Mononuclear cell (primary cell): Measurements from ENCODE around the gene BACE2. TPM values are rescaled to one million over a fixed set of nuclear protein-coding genes. Genes with fewer than 3 reads are reported as not detected.
"Not testable (repeated sequence)": the region's sequence is repeated elsewhere in the genome, so short reads cannot be mapped to it uniquely, and the experiment has no call there.

Experiments used
- H3K27me3 ChIP-seq: 2 replicates; pipeline ENCODE4 v1.6.0; 2011; ENCODE audit warnings: low read length, control low read depth; ENCODE audit not compliant: insufficient read depth
- H3K4me1 ChIP-seq: 2 replicates; pipeline ENCODE4 v1.5.1; 2011; ENCODE audit warnings: mild to moderate bottlenecking, low read length, control low read depth; ENCODE audit not compliant: insufficient read depth
- H3K4me3 ChIP-seq: 2 replicates; pipeline ENCODE4 v1.5.1; 2011; ENCODE audit warnings: mild to moderate bottlenecking, low read length, moderate library complexity
- H3K9me3 ChIP-seq: 2 replicates; pipeline ENCODE4 v1.5.1; 2011; ENCODE audit warnings: low read depth, mild to moderate bottlenecking, control low read depth, low read length
- total RNA-seq: library from RNA; depleted of rRNA; stranded (reverse); fragments of >200 nt; gene quantifications from one replicate; pipeline ENCODE4 v1.2.3, GENCODE V29; 2012

The BACE2 gene
- total RNA-seq, 1 donor, result 2.3 TPM

GRCh38 chr21:41245509-41246135 is 77.7 kb downstream of the BACE2 start:
- no peak overlapping the region for H3K4me3 ChIP-seq

GRCh38 chr21:41246808-41247207 is 78.8 kb downstream of the BACE2 start:
- Histone ChIP-seq H3K4me1 (no peaks in the 10 kb centered on the region), H3K9me3 (no peaks in the 10 kb centered on the region), H3K4me3 (no peak overlapping the region), H3K27me3 (no peaks in the 10 kb centered on the region)

More at GRCh38 chr21:41245509-41246135, 77.7 kb downstream of the BACE2 start:
- H3K27me3 ChIP-seq, result no peaks in the 10 kb centered on the region
- H3K9me3 ChIP-seq, result no peaks in the 10 kb centered on the region
- no peaks in the 10 kb centered on the region for H3K4me1 ChIP-seq

- Histone ChIP-seq H3K27me3 (no peaks in the 10 kb centered on the region), H3K9me3 (no peaks in the 10 kb centered on the region), H3K4me1 (no peaks in the 10 kb centered on the region), H3K4me3 (no peak overlapping the region)
Measured at GRCh38 chr21:41247561-41248545, 79.9 kb downstream of the BACE2 start.

GRCh38 chr21:41249476-41249875 is 81.5 kb downstream of the BACE2 start:
- Histone ChIP-seq H3K27me3 (no peaks in the 10 kb centered on the region), H3K4me1 (no peaks in the 10 kb centered on the region), H3K9me3 (no peaks in the 10 kb centered on the region), H3K4me3 (no peak overlapping the region)

GRCh38 chr21:41250519-41250918 is 82.6 kb downstream of the BACE2 start:
- H3K4me1 ChIP-seq, result no peaks in the 10 kb centered on the region
- H3K4me3 ChIP-seq, result no peak overlapping the region
- no peaks in the 10 kb centered on the region for H3K27me3 ChIP-seq
- no peaks in the 10 kb centered on the region for H3K9me3 ChIP-seq

- no peaks in the 10 kb centered on the region for H3K4me1 ChIP-seq
- no peaks in the 10 kb centered on the region for H3K9me3 ChIP-seq
- no peaks in the 10 kb centered on the region for H3K27me3 ChIP-seq
- no peak overlapping the region for H3K4me3 ChIP-seq
Measured at GRCh38 chr21:41251961-41252642, 84.1 kb downstream of the BACE2 start.

- H3K9me3 ChIP-seq, result no peaks in the 10 kb centered on the region
Measured at GRCh38 chr21:41254090-41254700, 86.2 kb downstream of the BACE2 start.

GRCh38 chr21:41255190-41255589 is 87.2 kb downstream of the BACE2 start:
- Histone ChIP-seq H3K9me3 (no peaks in the 10 kb centered on the region), H3K4me3 (no peak overlapping the region)

More at GRCh38 chr21:41254090-41254700, 86.2 kb downstream of the BACE2 start:
- no peaks in the 10 kb centered on the region for H3K27me3 ChIP-seq
- no peaks in the 10 kb centered on the region for H3K4me1 ChIP-seq
- H3K4me3 ChIP-seq, result no peak overlapping the region

GRCh38 chr21:41256231-41256630 is 88.3 kb downstream of the BACE2 start:
- H3K9me3 ChIP-seq, H3K4me1 ChIP-seq, H3K4me3 ChIP-seq, H3K27me3 ChIP-seq: not testable (repeated sequence)

More at GRCh38 chr21:41255190-41255589, 87.2 kb downstream of the BACE2 start:
- H3K4me1 ChIP-seq, result no peaks in the 10 kb centered on the region
- H3K27me3 ChIP-seq, result no peaks in the 10 kb centered on the region

- no peak overlapping the region for H3K4me3 ChIP-seq
- no peaks in the 10 kb centered on the region for H3K4me1 ChIP-seq
- H3K9me3 ChIP-seq, result no peaks in the 10 kb centered on the region
- no peaks in the 10 kb centered on the region for H3K27me3 ChIP-seq
Measured at GRCh38 chr21:41256771-41257702, 89.1 kb downstream of the BACE2 start.

- Histone ChIP-seq H3K27me3 (no peaks in the 10 kb centered on the region), H3K9me3 (no peaks in the 10 kb centered on the region)
Measured at GRCh38 chr21:41258617-41259016, 90.7 kb downstream of the BACE2 start.

GRCh38 chr21:41260428-41260827 is 92.5 kb downstream of the BACE2 start:
- Histone ChIP-seq H3K4me3 (no peak overlapping the region), H3K9me3 (no peaks in the 10 kb centered on the region), H3K27me3 (no peaks in the 10 kb centered on the region), H3K4me1 (no peaks in the 10 kb centered on the region)

More at GRCh38 chr21:41258617-41259016, 90.7 kb downstream of the BACE2 start:
- Histone ChIP-seq H3K4me3 (no peak overlapping the region), H3K4me1 (no peaks in the 10 kb centered on the region)

- Histone ChIP-seq H3K9me3 (peaks cover 12% of the 10 kb centered on the region), H3K4me3 (no peak overlapping the region), H3K4me1 (no peaks in the 10 kb centered on the region), H3K27me3 (no peaks in the 10 kb centered on the region)
Measured at GRCh38 chr21:41267346-41267745, 99.4 kb downstream of the BACE2 start.

GRCh38 chr21:41269535-41269934 is 101.6 kb downstream of the BACE2 start:
- Histone ChIP-seq H3K4me1 (no peaks in the 10 kb centered on the region), H3K27me3 (no peaks in the 10 kb centered on the region), H3K4me3 (no peak overlapping the region)

More at GRCh38 chr21:41269535-41269934, 101.6 kb downstream of the BACE2 start:
- peaks cover 13% of the 10 kb centered on the region for H3K9me3 ChIP-seq
